Activated CD4-positive, alpha-beta T cell treated with anti-CD3 and anti-CD28 coated beads, Interleukin-2, amount 10 ng/mL, durations not matched to agents 7 days and 5 days (primary cell): ENCODE results near the gene RBMS1. TPM values are rescaled to one million over a fixed set of nuclear protein-coding genes. Genes with fewer than 3 reads are reported as not detected.
"Not testable (repeated sequence)": the region's sequence is repeated elsewhere in the genome, so short reads cannot be mapped to it uniquely, and the experiment has no call there.

Source experiments
- CTCF ChIA-PET: fragments of 350-600 bp; sonication (Branson Sonifier 250); formaldehyde crosslinking; loops from one replicate; lab custom pipeline; 2021; ENCODE audit warnings: antibody characterized with exemption; lab: Charles Lee
- POLR2A ChIA-PET: fragments of 350-600 bp; sonication (Branson Sonifier 250); formaldehyde crosslinking; loops from one replicate; lab custom pipeline; 2021; ENCODE audit warnings: antibody characterized with exemption; lab: Charles Lee
- DNase-seq: peaks from one replicate; pipeline ENCODE4 v3.0.0-alpha.2; 2020
- H3K27ac Mint-ChIP-seq: one replicate; pipeline ENCODE4 v1.8.0; 2021; ENCODE audit warnings: mild to moderate bottlenecking, moderate library complexity, mixed read lengths
- H3K27me3 Mint-ChIP-seq: one replicate; pipeline ENCODE4 v1.8.0; 2021; ENCODE audit warnings: mixed read lengths
- H3K36me3 Mint-ChIP-seq: one replicate; pipeline ENCODE4 v1.8.0; 2021; ENCODE audit warnings: low read depth, mixed read lengths
- H3K4me1 Mint-ChIP-seq: one replicate; pipeline ENCODE4 v1.8.0; 2021; ENCODE audit warnings: mixed read lengths
- H3K4me3 Mint-ChIP-seq: one replicate; pipeline ENCODE4 v1.8.0; 2021; ENCODE audit warnings: mild to moderate bottlenecking, moderate library complexity, mixed read lengths
- H3K9me3 Mint-ChIP-seq: one replicate; pipeline ENCODE4 v1.8.0; 2021; ENCODE audit warnings: mixed read lengths
- total RNA-seq, 2 experiments: library from RNA; stranded (reverse); gene quantifications; one replicate each; pipeline ENCODE4 v1.2.3, GENCODE V29; 2021

Gene RBMS1
- total RNA-seq, 2 experiments from 2014 or later: 84.4 to 100 TPM

- Mint-ChIP-seq H3K27me3 (peaks cover 12% of the 10 kb centered on the region), H3K27ac (peak overlapping the region; percentile 76), H3K36me3 (peaks cover 12% of the 10 kb centered on the region), H3K4me1 (peaks cover 29% of the 10 kb centered on the region), H3K9me3 (peaks cover under 1% of the 10 kb centered on the region), H3K4me3 (peak overlapping the region; percentile 95)
- POLR2A ChIA-PET: no interaction called here
- CTCF ChIA-PET: no interaction called here
- no peak for DNase-seq
Observed at GRCh38 chr2:160494201-160494644, 616 bp upstream of the RBMS1 start.

GRCh38 chr2:160492401-160493226 lies 993 bp downstream of the RBMS1 start:
- DNase-seq: peak; percentile 66
- peak overlapping the region; percentile 95 for H3K4me3 Mint-ChIP-seq
- peaks cover 12% of the 10 kb centered on the region for H3K27me3 Mint-ChIP-seq
- peaks cover 42% of the 10 kb centered on the region for H3K4me1 Mint-ChIP-seq
- ChIA-PET POLR2A (no interaction called here), CTCF (interaction anchor here (1.3 kb wide), 1 partner anchor 63 kb away, joined by 4 read pairs; no protein-coding TSS in a partner anchor)
- H3K36me3 Mint-ChIP-seq: peaks cover 16% of the 10 kb centered on the region
- H3K27ac Mint-ChIP-seq: peak overlapping the region; percentile 97
- H3K9me3 Mint-ChIP-seq: no peaks in the 10 kb centered on the region

GRCh38 chr2:160491911-160492371 lies 1.7 kb downstream of the RBMS1 start:
- Mint-ChIP-seq H3K9me3 (no peaks in the 10 kb centered on the region), H3K4me1 (peaks cover 47% of the 10 kb centered on the region), H3K36me3 (peaks cover 16% of the 10 kb centered on the region), H3K27ac (peak overlapping the region; percentile 97), H3K27me3 (peaks cover 12% of the 10 kb centered on the region), H3K4me3 (peak overlapping the region; percentile 95)
- DNase-seq: peak; percentile 22
- CTCF ChIA-PET: interaction anchor here (1.3 kb wide), 1 partner anchor 63 kb away, joined by 4 read pairs; no protein-coding TSS in a partner anchor
- POLR2A ChIA-PET: no interaction called here

GRCh38 chr2:160490733-160491685 lies 2.6 kb downstream of the RBMS1 start:
- peak overlapping the region; percentile 97 for H3K27ac Mint-ChIP-seq
- H3K27me3 Mint-ChIP-seq: peaks cover 8% of the 10 kb centered on the region
- POLR2A ChIA-PET: interaction anchor here (0.7 kb wide), 1 partner anchor 62 kb away, joined by 4 read pairs; no protein-coding TSS in a partner anchor
- DNase-seq: no peak
- CTCF ChIA-PET: interaction anchor here (0.9 to 1.3 kb wide), 2 partner anchors 24 to 62 kb away, joined by 3 to 4 read pairs; no protein-coding TSS in a partner anchor
- H3K4me3 Mint-ChIP-seq: peak overlapping the region; percentile 95
- H3K9me3 Mint-ChIP-seq: no peaks in the 10 kb centered on the region
- peaks cover 14% of the 10 kb centered on the region for H3K36me3 Mint-ChIP-seq
- peaks cover 54% of the 10 kb centered on the region for H3K4me1 Mint-ChIP-seq

- ChIA-PET CTCF (no interaction called here), POLR2A (no interaction called here)
- Mint-ChIP-seq H3K4me1 (peaks cover 65% of the 10 kb centered on the region), H3K36me3 (peaks cover 18% of the 10 kb centered on the region), H3K27me3 (no peaks in the 10 kb centered on the region), H3K27ac (no peak overlapping the region), H3K4me3 (no peak overlapping the region), H3K9me3 (no peaks in the 10 kb centered on the region)
- DNase-seq: no peak
Observed at GRCh38 chr2:160489111-160489510, 4.5 kb downstream of the RBMS1 start.

- H3K4me3 Mint-ChIP-seq, H3K27me3 Mint-ChIP-seq, H3K9me3 Mint-ChIP-seq, POLR2A ChIA-PET, DNase-seq, CTCF ChIA-PET: not testable (repeated sequence)
- Mint-ChIP-seq H3K36me3 (peaks cover 21% of the 10 kb centered on the region), H3K27ac (peak overlapping the region; percentile 15), H3K4me1 (peaks cover 73% of the 10 kb centered on the region)
Observed at GRCh38 chr2:160488289-160488688, 5.3 kb downstream of the RBMS1 start.

GRCh38 chr2:160486341-160486740 lies 7.3 kb downstream of the RBMS1 start:
- no peak for DNase-seq
- peaks cover 15% of the 10 kb centered on the region for H3K36me3 Mint-ChIP-seq
- H3K27ac Mint-ChIP-seq: no peak overlapping the region
- peaks cover 79% of the 10 kb centered on the region for H3K4me1 Mint-ChIP-seq
- CTCF ChIA-PET: interaction anchor here (1.0 to 1.2 kb wide), 2 partner anchors 8 to 22 kb away, joined by 3 to 5 read pairs; no protein-coding TSS in a partner anchor
- H3K27me3 Mint-ChIP-seq: no peaks in the 10 kb centered on the region
- H3K4me3 Mint-ChIP-seq: no peak overlapping the region
- no peaks in the 10 kb centered on the region for H3K9me3 Mint-ChIP-seq
- POLR2A ChIA-PET: no interaction called here

- DNase-seq: peak; percentile 42
- Mint-ChIP-seq H3K9me3 (no peaks in the 10 kb centered on the region), H3K4me3 (peak overlapping the region; percentile 71), H3K27ac (peak overlapping the region; percentile 93), H3K4me1 (peaks cover 76% of the 10 kb centered on the region), H3K36me3 (peaks cover 11% of the 10 kb centered on the region), H3K27me3 (no peaks in the 10 kb centered on the region)
- ChIA-PET POLR2A (no interaction called here), CTCF (interaction anchor here (0.6 to 0.7 kb wide), 5 partner anchors 26 to 891 kb away, joined by 3 to 6 read pairs (median 3); no protein-coding TSS in a partner anchor)
Observed at GRCh38 chr2:160484859-160485520, 8.6 kb downstream of the RBMS1 start.

- CTCF ChIA-PET: no interaction called here
- Mint-ChIP-seq H3K4me3 (peak overlapping the region; percentile 61), H3K4me1 (peaks cover 75% of the 10 kb centered on the region), H3K27me3 (no peaks in the 10 kb centered on the region), H3K9me3 (no peaks in the 10 kb centered on the region), H3K27ac (peak overlapping the region; percentile 92), H3K36me3 (peaks cover 15% of the 10 kb centered on the region)
- POLR2A ChIA-PET: no interaction called here
- DNase-seq: peak; percentile 65
Observed at GRCh38 chr2:160482673-160483072, 10.9 kb downstream of the RBMS1 start.

GRCh38 chr2:160479269-160479668 lies 14.3 kb downstream of the RBMS1 start:
- no peaks in the 10 kb centered on the region for H3K27me3 Mint-ChIP-seq
- peaks cover 68% of the 10 kb centered on the region for H3K4me1 Mint-ChIP-seq
- H3K4me3 Mint-ChIP-seq: no peak overlapping the region
- POLR2A ChIA-PET: no interaction called here
- no peak for DNase-seq
- H3K9me3 Mint-ChIP-seq: peaks cover 4% of the 10 kb centered on the region
- peaks cover 26% of the 10 kb centered on the region for H3K36me3 Mint-ChIP-seq
- CTCF ChIA-PET: interaction anchor here (0.6 to 1.8 kb wide), 3 partner anchors 8 to 22 kb away, joined by 3 to 5 read pairs (median 3); no protein-coding TSS in a partner anchor
- no peak overlapping the region for H3K27ac Mint-ChIP-seq

GRCh38 chr2:160478660-160479059 lies 14.9 kb downstream of the RBMS1 start:
- Mint-ChIP-seq H3K9me3 (peaks cover 4% of the 10 kb centered on the region), H3K27ac (no peak overlapping the region), H3K4me1 (peaks cover 69% of the 10 kb centered on the region), H3K36me3 (peaks cover 26% of the 10 kb centered on the region), H3K27me3 (no peaks in the 10 kb centered on the region), H3K4me3 (no peak overlapping the region)
- DNase-seq: no peak
- ChIA-PET CTCF (interaction anchor here (0.6 to 1.8 kb wide), 3 partner anchors 8 to 22 kb away, joined by 3 to 5 read pairs (median 3); no protein-coding TSS in a partner anchor), POLR2A (no interaction called here)

GRCh38 chr2:160477032-160477431 lies 16.6 kb downstream of the RBMS1 start:
- H3K36me3 Mint-ChIP-seq: peaks cover 23% of the 10 kb centered on the region
- peaks cover 4% of the 10 kb centered on the region for H3K9me3 Mint-ChIP-seq
- peaks cover 74% of the 10 kb centered on the region for H3K4me1 Mint-ChIP-seq
- H3K27ac Mint-ChIP-seq: peak overlapping the region; percentile 54
- no peak overlapping the region for H3K4me3 Mint-ChIP-seq
- ChIA-PET POLR2A (no interaction called here), CTCF (interaction anchor here (0.6 kb wide), 2 partner anchors 74 to 1116 kb away, joined by 4 to 5 read pairs; no protein-coding TSS in a partner anchor)
- no peak for DNase-seq
- H3K27me3 Mint-ChIP-seq: no peaks in the 10 kb centered on the region
